ENCODE measurements around the gene CCS. TPM values are rescaled to one million over a fixed set of nuclear protein-coding genes. Genes with fewer than 3 reads are reported as not detected.

The CCS gene
- total and polyA plus RNA-seq, 9 of the 15 experiments (the other 6 are each of a cell fraction or from before 2014, with no cell fraction given): 1.1 to 46.6 (median 26.8) TPM

DNA sequence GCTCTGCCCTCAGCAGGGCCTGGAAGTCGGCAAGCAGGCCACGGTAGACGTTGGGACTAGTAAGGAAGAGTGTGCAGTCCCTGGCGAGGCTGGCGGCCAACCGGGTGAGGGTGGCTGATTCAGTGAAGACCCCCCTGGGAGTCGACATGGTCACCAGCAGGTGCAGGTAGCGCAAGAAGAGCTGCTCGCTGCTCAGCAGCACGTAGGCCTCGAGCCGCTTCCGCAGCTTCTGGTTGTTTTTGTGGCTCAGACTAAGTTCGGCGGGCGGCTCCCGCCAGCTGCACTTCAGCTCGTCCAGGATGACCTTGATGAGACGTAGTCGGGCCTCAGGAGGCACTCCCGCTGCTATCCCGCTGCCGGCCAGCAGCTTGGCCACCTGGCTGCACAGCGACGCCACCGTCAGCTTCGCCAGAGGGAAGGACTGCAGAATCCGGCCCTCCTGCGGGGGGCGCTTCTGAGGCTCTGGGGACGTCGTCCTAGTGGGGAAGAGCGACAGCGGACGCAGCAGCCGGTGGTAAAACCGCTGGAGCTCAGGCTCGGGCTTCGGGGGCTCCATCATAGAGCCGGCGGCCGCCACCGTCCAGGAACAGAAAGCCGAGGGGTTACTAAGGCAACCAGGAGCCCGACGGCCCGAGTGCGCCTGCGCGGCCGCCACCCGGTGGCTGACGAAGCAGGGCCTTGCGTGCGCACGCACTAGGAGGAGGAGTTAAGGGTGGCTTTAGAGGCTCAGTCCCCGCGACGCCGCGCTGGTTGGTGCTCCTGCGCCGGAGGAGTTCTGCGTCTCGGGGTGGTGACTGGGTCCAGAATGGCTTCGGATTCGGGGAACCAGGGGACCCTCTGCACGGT, at the start of gene CCS, which contains the start of gene CCDC87 (continued):
- TF ChIP-seq, protein P1, sequence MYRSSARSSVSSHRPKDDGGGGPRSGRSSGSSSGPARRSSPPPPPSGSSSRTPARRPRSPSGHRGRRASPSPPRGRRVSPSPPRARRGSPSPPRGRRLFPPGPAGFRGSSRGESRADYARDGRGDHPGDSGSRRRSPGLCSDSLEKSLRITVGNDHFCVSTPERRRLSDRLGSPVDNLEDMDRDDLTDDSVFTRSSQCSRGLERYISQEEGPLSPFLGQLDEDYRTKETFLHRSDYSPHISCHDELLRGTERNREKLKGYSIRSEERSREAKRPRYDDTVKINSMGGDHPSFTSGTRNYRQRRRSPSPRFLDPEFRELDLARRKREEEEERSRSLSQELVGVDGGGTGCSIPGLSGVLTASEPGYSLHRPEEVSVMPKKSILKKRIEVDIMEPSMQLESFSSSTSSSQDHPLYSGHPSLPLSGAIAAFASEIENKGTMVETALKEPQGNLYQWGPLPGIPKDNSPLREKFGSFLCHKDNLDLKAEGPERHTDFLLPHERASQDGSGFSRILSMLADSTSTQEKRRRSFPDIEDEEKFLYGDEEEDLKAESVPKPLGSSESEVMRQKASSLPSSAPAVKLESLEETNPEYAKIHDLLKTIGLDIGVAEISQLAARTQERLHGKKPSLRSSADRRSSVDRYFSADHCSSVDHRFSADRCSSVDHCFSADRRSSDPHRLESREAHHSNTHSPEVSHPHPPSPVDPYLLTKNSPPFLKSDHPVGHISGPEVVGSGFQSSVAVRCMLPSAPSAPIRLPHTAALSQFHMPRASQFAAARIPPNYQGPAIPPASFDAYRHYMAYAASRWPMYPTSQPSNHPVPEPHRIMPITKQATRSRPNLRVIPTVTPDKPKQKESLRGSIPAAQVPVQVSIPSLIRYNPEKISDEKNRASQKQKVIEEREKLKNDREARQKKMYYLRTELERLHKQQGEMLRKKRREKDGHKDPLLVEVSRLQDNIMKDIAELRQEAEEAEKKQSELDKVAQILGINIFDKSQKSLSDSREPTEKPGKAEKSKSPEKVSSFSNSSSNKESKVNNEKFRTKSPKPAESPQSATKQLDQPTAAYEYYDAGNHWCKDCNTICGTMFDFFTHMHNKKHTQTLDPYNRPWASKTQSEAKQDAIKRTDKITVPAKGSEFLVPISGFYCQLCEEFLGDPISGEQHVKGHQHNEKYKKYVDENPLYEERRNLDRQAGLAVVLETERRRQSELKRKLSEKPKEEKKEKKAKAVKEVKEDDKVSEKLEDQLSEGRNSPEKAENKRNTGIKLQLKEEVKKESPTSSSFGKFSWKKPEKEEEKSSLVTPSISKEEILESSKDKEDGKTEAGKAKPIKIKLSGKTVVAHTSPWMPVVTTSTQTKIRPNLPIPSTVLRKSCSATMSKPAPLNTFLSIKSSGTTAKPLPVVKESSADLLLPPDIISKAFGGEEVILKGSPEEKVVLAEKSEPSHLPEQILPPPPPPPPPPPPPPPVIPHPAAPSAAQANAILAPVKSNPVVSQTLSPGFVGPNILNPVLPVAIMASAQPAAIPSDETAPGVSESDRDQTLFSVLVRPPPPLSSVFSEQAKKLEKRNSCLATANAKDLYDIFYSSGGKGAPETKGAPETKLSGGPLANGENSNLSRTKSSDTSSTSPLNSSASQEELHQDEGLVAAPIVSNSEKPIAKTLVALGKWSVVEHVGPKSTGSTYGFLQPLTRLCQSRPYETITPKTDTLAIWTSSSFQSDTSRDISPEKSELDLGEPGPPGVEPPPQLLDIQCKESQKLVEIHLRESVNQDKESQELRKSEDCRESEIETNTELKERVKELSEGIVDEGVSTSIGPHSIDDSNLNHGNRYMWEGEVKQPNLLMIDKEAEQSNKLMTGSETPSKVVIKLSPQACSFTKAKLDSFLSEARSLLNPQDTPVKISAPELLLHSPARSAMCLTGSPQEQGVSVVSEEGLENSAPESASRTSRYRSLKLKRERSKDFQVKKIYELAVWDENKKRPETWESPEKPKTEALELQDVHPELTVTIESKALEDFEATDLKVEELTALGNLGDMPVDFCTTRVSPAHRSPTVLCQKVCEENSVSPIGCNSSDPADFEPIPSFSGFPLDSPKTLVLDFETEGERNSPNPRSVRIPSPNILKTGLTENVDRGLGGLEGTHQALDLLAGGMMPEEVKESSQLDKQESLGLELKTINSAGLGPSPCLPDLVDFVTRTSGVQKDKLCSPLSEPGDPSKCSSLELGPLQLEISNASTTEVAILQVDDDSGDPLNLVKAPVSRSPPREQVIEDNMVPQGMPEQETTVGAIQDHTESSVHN (IDR thresholded peaks at IDR 0.05; ENCODE audit: borderline replicate concordance in 1 of 2, low read depth in 1 of 2): no peak
- TF ChIP-seq, protein P2, sequence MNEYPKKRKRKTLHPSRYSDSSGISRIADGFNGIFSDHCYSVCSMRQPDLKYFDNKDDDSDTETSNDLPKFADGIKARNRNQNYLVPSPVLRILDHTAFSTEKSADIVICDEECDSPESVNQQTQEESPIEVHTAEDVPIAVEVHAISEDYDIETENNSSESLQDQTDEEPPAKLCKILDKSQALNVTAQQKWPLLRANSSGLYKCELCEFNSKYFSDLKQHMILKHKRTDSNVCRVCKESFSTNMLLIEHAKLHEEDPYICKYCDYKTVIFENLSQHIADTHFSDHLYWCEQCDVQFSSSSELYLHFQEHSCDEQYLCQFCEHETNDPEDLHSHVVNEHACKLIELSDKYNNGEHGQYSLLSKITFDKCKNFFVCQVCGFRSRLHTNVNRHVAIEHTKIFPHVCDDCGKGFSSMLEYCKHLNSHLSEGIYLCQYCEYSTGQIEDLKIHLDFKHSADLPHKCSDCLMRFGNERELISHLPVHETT (CRISPR knock-in tag; conservative IDR thresholded peaks at IDR 0.05 in 1 of 2, IDR thresholded peaks at IDR 0.05 in 1 of 2): peak in 1 of 2 experiments; percentile 31; a peak in 1 of 4 replicates
- TF ChIP-seq SMAD2 (IDR thresholded peaks at IDR 0.05; ENCODE audit: low read depth, low read length) (no peak), EWSR1 (IDR thresholded peaks at IDR 0.05; ENCODE audit: borderline replicate concordance, low read depth, partially characterized antibody) (no peak), POLR3G (IDR thresholded peaks at IDR 0.05; ENCODE audit: extremely low read depth, insufficient read length, insufficient replicate concordance) (no peak), POLR2AphosphoS5 (IDR thresholded peaks at IDR 0.05; ENCODE audit: control insufficient read depth, insufficient read depth, low read depth, low read length) (peak; percentile 79)
- TF ChIP-seq, protein P3, sequence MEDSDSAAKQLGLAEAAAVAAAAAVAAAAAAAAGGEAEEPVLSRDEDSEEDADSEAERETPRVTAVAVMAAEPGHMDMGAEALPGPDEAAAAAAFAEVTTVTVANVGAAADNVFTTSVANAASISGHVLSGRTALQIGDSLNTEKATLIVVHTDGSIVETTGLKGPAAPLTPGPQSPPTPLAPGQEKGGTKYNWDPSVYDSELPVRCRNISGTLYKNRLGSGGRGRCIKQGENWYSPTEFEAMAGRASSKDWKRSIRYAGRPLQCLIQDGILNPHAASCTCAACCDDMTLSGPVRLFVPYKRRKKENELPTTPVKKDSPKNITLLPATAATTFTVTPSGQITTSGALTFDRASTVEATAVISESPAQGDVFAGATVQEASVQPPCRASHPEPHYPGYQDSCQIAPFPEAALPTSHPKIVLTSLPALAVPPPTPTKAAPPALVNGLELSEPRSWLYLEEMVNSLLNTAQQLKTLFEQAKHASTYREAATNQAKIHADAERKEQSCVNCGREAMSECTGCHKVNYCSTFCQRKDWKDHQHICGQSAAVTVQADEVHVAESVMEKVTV (CRISPR knock-in tag; IDR thresholded peaks at IDR 0.05): no peak
- TF ChIP-seq, protein P4, sequence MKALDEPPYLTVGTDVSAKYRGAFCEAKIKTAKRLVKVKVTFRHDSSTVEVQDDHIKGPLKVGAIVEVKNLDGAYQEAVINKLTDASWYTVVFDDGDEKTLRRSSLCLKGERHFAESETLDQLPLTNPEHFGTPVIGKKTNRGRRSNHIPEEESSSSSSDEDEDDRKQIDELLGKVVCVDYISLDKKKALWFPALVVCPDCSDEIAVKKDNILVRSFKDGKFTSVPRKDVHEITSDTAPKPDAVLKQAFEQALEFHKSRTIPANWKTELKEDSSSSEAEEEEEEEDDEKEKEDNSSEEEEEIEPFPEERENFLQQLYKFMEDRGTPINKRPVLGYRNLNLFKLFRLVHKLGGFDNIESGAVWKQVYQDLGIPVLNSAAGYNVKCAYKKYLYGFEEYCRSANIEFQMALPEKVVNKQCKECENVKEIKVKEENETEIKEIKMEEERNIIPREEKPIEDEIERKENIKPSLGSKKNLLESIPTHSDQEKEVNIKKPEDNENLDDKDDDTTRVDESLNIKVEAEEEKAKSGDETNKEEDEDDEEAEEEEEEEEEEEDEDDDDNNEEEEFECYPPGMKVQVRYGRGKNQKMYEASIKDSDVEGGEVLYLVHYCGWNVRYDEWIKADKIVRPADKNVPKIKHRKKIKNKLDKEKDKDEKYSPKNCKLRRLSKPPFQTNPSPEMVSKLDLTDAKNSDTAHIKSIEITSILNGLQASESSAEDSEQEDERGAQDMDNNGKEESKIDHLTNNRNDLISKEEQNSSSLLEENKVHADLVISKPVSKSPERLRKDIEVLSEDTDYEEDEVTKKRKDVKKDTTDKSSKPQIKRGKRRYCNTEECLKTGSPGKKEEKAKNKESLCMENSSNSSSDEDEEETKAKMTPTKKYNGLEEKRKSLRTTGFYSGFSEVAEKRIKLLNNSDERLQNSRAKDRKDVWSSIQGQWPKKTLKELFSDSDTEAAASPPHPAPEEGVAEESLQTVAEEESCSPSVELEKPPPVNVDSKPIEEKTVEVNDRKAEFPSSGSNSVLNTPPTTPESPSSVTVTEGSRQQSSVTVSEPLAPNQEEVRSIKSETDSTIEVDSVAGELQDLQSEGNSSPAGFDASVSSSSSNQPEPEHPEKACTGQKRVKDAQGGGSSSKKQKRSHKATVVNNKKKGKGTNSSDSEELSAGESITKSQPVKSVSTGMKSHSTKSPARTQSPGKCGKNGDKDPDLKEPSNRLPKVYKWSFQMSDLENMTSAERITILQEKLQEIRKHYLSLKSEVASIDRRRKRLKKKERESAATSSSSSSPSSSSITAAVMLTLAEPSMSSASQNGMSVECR (CRISPR knock-in tag; IDR thresholded peaks at IDR 0.05): peak; percentile 89
